Ramos (cell line): ENCODE measurements around the gene MTCL3.

ENCODE experiments used
- in situ Hi-C: fragments of 300-500 bp; cut with MboI; formaldehyde crosslinking; loops from one replicate; pipeline ENCODE4 v1.14.3; 2022; ENCODE audit warnings: low sequenced_read_pairs; ENCODE audit not compliant: unreplicated experiment

Gene MTCL3

GRCh38 chr6:127515794-127516661 is 3.1 kb downstream of the MTCL3 start:
- in situ Hi-C loops: no loop called here

DNA sequence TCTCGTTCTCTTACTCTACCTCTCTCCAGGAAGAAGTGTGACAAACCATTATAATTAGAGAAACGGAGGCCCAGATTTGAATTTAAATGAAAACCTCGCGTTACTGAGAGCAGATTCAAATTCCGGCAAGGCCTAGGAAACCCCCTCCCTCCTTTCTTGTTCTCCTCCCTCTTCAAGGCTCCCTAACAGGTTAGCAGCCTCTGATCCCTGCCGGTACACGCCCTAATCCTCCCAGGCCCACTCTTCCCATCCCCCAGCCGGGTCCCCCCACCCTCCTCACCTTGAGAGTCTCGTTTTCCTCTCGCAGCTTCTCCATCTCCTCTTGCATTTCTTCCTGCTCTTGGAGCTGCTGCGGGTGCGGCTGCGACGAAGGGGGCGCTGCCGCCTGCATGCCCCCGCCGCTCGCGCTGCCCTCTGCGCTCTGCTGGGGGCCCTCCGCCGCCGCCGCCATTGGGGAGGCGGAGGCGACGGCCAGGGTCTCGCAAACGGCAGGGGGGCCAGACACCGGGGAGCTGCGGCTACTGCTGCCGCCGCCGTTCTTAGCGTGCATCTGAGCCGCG is 3.8 kb downstream of the MTCL3 start:
- in situ Hi-C loops: no loop called here

- in situ Hi-C loops: no loop called here
Measured at GRCh38 chr6:127514773-127515227, 4.3 kb downstream of the MTCL3 start.

DNA sequence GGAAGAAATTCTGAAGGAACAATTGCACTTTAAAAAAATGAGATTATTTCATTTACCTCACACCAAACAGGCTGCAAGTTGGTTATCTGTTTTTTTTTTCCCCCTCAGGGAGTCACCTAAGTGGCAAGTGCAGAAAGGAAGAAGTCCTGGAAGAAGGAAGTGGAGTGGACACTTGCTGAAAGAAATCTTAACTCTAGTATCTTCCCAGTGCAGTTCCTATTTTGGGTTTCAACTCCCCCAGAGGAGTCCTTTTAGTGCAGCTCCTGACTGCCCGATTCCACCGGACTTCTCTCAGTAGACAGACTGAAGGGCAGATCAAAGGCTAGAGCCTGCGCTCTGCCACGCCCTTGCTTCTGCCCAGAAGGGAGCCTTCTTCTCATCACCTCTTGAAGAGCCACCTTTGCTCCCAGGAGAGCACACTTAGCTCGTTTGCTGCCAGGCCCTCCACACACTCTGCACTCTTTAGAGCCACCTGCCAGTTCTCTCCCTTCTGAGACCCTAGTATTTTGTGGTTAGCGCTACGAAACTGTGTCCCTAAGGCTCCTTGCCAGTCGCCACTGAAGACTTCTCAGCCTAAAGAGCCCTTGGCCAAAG is 4.9 kb downstream of the MTCL3 start:
- in situ Hi-C loops: no loop called here

- in situ Hi-C loops: no loop called here
Measured at GRCh38 chr6:127513425-127513824, 5.7 kb downstream of the MTCL3 start.

- in situ Hi-C loops: no loop called here
Measured at GRCh38 chr6:127510876-127511275, 8.3 kb downstream of the MTCL3 start.

GRCh38 chr6:127506894-127507293 is 12.2 kb downstream of the MTCL3 start:
- in situ Hi-C loops: no loop called here

DNA sequence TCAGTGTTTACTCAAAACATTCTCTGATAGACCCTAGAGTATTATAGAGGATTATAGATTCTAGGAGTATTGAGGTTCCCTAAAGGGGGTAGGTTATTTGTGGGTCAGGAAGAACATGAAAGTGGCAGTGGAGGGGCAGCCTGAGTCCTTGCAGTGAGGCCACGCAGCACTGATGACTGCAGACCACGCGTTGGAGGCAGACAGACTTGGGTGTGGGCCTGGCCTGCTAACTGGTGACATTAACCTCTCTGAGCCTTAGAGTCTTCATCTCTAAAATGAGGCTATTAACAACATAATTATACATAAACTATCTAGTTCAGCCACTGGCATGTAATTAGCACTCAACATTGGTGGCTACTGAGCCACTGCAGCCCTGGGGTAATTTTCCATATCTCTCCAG is 16.1 kb downstream of the MTCL3 start:
- in situ Hi-C loops: no loop called here

GRCh38 chr6:127497410-127497809 is 21.7 kb downstream of the MTCL3 start:
- in situ Hi-C loops: no loop called here

GRCh38 chr6:127496471-127496870 is 22.7 kb downstream of the MTCL3 start:
- in situ Hi-C loops: no loop called here

DNA sequence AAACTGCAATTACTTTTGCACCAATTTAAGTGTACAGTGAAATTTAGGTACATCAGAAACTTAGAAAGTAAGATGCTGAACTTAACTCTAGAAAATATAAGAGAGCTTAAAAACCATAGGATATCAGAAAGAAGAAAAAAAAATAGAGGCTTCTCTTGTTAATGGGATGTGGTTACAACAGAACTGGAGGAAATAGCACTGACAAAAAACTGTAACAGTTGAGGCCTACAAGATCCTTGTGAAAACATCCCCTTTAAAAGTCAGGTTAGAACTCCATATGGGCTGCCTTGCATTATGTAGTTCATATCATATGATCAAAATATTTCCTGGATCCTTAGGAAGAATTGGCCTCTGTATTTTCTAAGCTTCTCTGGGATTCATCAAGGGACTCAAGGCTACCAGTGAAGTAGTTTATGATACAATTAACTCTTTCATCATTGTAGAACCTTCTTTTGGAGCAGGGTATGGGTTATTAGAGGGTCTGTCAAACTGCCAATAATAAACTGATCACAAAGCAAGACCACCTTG is 24.8 kb downstream of the MTCL3 start:
- in situ Hi-C loops: no loop called here

- in situ Hi-C loops: no loop called here
Measured at GRCh38 chr6:127489248-127489647, 29.9 kb downstream of the MTCL3 start.

- in situ Hi-C loops: no loop called here
Measured at GRCh38 chr6:127486934-127487333, 32.2 kb downstream of the MTCL3 start.

GRCh38 chr6:127484212-127484863 is 34.8 kb downstream of the MTCL3 start:
- in situ Hi-C loops: no loop called here

GRCh38 chr6:127483399-127484055 is 35.6 kb downstream of the MTCL3 start:
- in situ Hi-C loops: no loop called here

GRCh38 chr6:127482325-127482724 is 36.8 kb downstream of the MTCL3 start:
- in situ Hi-C loops: no loop called here

DNA sequence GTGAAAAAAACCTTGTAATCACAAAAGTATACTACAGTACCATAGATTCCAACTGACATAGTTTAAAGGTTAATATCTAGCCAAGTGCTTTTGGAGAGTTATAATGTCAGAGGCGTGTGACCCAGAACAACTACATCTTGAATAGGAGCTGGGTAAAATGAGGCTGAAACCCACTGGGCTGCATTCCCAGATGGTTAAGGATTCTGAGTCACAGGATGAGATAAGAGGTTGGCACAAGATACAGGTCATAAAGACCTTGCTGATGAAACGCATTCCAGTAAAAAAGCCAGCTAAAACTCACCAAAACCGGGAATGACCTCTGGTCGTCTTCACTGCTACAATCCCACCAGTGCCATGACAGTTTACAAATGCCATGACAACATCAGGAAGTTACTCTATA is 37.5 kb downstream of the MTCL3 start:
- in situ Hi-C loops: no loop called here

DNA sequence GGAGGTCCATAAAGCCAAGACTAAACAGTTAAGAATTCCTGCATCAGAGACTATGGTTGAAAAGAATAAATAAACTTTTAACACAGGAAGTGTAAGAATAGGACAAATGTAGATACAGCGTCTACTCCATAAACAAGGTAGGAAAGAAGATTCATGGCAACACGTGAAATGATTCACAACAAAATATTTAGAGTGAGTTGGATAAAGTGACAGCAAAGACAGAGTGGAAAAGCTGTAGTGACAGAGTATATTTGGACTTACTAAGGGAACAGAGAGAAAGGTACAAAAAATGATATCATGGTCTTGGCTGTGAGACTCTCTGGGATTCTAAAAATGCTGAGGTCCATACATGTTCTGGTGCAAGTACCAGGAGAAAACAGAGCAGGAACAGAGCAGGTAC is 38.0 kb downstream of the MTCL3 start:
- in situ Hi-C loops: no loop called here

DNA sequence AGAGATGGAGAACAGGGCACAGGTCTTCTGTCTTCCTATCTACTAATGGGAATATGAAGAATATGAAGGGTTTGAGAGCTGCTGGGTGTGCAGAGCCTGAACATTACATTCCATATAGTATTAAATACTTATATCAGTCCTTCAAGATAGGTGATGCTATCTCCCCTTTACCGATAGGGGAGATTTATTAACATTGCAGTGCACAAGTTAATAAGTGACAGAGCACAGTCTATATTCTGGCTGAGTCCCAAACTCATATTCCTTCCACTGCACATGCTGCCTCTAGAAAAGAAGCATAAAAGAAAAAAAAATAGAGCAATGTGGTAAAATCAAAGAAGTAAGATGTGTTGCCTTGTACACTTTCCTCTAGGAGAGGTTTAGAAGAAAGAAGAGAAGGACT is 41.5 kb downstream of the MTCL3 start:
- in situ Hi-C loops: no loop called here

GRCh38 chr6:127475823-127476176 is 43.3 kb downstream of the MTCL3 start:
- in situ Hi-C loops: no loop called here
